Esophagus squamous epithelium (tissue), 4 donors: Measurements from ENCODE around the gene CA10.

ENCODE experiments used
- POLR2A ChIP-seq, 4 donors: fragments of 450-650 bp; IDR thresholded peaks; one replicate each; pipeline ENCODE4 v1.6.1; 2017; ENCODE audit warnings: antibody characterized with exemption in 4 of 4, mild to moderate bottlenecking in 4 of 4, moderate library complexity in 3 of 4
- TF ChIP-seq, protein P1 (sequence below), 6 experiments: fragments of 450-650 bp in 4 of 6; fragments of 200-600 bp in 2 of 6; sonication (generic) in 2 of 6; IDR thresholded peaks; one replicate each; pipeline ENCODE4 v1.5.1; 2016 to 2019; ENCODE audit warnings: antibody characterized with exemption in 6 of 6, mild to moderate bottlenecking in 4 of 6, moderate library complexity in 4 of 6

DNA sequence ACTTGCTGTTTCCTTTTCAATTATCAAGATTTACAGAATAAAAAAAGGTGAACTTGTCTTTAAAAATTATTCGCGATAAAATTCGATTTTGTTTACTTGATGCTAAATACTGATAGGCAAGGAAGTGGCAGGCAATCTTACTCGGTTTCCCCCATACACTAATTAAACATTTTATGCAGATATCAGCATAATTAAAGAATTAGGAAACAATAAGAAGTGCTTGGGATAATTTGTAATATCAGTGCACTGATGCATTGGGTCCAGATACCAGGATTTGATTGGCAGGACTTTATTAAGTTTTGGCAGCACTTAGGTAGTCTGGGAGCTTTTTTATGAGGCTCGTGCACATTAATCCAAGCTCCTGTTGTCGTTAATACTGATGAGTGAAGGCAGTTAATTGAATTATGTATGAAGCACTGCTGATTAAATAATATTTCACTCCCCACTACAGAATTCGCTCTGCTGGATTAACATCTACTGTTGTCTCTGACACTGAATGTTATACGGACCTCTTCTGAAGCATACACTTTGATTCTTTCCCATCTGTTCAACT is 165.6 kb downstream of the CA10 start:
- TF ChIP-seq, protein P1, sequence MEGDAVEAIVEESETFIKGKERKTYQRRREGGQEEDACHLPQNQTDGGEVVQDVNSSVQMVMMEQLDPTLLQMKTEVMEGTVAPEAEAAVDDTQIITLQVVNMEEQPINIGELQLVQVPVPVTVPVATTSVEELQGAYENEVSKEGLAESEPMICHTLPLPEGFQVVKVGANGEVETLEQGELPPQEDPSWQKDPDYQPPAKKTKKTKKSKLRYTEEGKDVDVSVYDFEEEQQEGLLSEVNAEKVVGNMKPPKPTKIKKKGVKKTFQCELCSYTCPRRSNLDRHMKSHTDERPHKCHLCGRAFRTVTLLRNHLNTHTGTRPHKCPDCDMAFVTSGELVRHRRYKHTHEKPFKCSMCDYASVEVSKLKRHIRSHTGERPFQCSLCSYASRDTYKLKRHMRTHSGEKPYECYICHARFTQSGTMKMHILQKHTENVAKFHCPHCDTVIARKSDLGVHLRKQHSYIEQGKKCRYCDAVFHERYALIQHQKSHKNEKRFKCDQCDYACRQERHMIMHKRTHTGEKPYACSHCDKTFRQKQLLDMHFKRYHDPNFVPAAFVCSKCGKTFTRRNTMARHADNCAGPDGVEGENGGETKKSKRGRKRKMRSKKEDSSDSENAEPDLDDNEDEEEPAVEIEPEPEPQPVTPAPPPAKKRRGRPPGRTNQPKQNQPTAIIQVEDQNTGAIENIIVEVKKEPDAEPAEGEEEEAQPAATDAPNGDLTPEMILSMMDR (IDR thresholded peaks at IDR 0.05): no peak
- no peak for TF ChIP-seq POLR2A (IDR thresholded peaks at IDR 0.05)
